Calu3 (cell line): ENCODE results near the gene SGMS2. TPM values are rescaled to one million over a fixed set of nuclear protein-coding genes. Genes with fewer than 3 reads are reported as not detected.

ENCODE experiments used
- BruUV-seq: library from RNA; stranded (reverse); fragments of 400-500 nt; replicated peaks from 2 replicates; lab custom pipeline; 2021; lab: Mats Ljungman, UMichigan
- CTCF ChIA-PET: fragments of 300-600 bp; sonication (Branson Sonifier 250); formaldehyde crosslinking; loops from one replicate; lab custom pipeline; 2022; ENCODE audit warnings: antibody characterized with exemption; lab: Charles Lee
- DNase-seq: peaks from one replicate; pipeline ENCODE4 v3.0.0; 2022
- H3K27ac Mint-ChIP-seq: one replicate; pipeline ENCODE4 v1.8.0; 2022; ENCODE audit warnings: mixed read lengths; ENCODE audit not compliant: unreplicated experiment
- H3K27me3 Mint-ChIP-seq: one replicate; pipeline ENCODE4 v1.8.0; 2022; ENCODE audit warnings: mixed read lengths; ENCODE audit not compliant: unreplicated experiment
- H3K36me3 Mint-ChIP-seq: one replicate; pipeline ENCODE4 v1.8.0; 2022; ENCODE audit warnings: mild to moderate bottlenecking, moderate library complexity, mixed read lengths; ENCODE audit not compliant: insufficient read depth, unreplicated experiment
- H3K4me1 Mint-ChIP-seq: one replicate; pipeline ENCODE4 v1.8.0; 2022; ENCODE audit warnings: mild to moderate bottlenecking, low read depth, mixed read lengths; ENCODE audit not compliant: unreplicated experiment
- H3K4me3 Mint-ChIP-seq: one replicate; pipeline ENCODE4 v1.8.0; 2022; ENCODE audit warnings: mild to moderate bottlenecking, low read depth, moderate library complexity, mixed read lengths; ENCODE audit not compliant: unreplicated experiment
- H3K9me3 Mint-ChIP-seq: one replicate; pipeline ENCODE4 v1.8.0; 2022; ENCODE audit warnings: low read depth, mixed read lengths; ENCODE audit not compliant: unreplicated experiment
- CTCF ChIP-seq: fragments of 200-600 bp; IDR thresholded peaks from one replicate; pipeline ENCODE4 v1.8.0; 2022; ENCODE audit warnings: antibody characterized with exemption; ENCODE audit not compliant: unreplicated experiment
- intact Hi-C: fragments of 100-400 bp; cut with micrococcal nuclease; formaldehyde crosslinking; loops from one replicate; pipeline ENCODE4 v1.10.0; 2022; ENCODE audit not compliant: unreplicated experiment
- total RNA-seq: library from RNA; stranded (reverse); gene quantifications from 2 replicates; pipeline ENCODE4 v1.2.3, GENCODE V29; 2022

Gene SGMS2
- total RNA-seq, 1 experiment from 2014 or later = 67.2 TPM

- Mint-ChIP-seq H3K27ac (no peak overlapping the region), H3K36me3 (no peaks in the 10 kb centered on the region), H3K4me3 (no peak overlapping the region), H3K9me3 (no peaks in the 10 kb centered on the region), H3K4me1 (peaks cover 29% of the 10 kb centered on the region), H3K27me3 (no peaks in the 10 kb centered on the region)
- no TSS peak for BruUV-seq
- intact Hi-C loops = no loop called here
- CTCF ChIA-PET = interaction anchor here (0.8 kb wide), 1 partner anchor 19 kb away, joined by 5 read pairs; no protein-coding TSS in a partner anchor
- no peak for TF ChIP-seq CTCF
- DNase-seq = no peak
These were observed 66.0 kb downstream of the SGMS2 start for GRCh38 chr4:107890779-107891178.

DNA sequence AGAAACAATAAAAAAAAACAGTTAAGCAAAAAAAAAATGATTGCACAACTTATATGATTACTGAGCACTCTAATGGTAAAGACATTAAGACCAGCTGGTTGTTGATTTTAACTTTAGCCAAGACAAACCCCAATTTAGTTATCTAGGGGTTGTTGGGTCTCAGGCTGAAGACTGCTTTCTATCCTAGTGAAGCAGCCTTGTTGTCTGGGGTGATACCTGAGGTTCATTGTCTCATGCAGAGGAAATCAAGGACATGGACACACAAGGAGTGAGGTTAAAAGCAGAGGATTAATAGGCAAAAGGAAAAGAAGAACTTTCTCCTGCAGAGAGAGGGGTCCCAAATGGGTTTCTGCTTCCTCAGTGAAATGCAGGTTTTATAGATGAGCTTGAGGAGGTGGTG is 66.6 kb downstream of the SGMS2 start:
- Mint-ChIP-seq H3K4me1 (peaks cover 29% of the 10 kb centered on the region), H3K4me3 (no peak overlapping the region), H3K27ac (no peak overlapping the region), H3K9me3 (no peaks in the 10 kb centered on the region), H3K27me3 (no peaks in the 10 kb centered on the region), H3K36me3 (no peaks in the 10 kb centered on the region)
- no peak for TF ChIP-seq CTCF
- no peak for DNase-seq
- no TSS peak for BruUV-seq
- CTCF ChIA-PET = no interaction called here
- intact Hi-C loops = no loop called here

GRCh38 chr4:107893171-107894137 is 68.7 kb downstream of the SGMS2 start:
- CTCF ChIA-PET = no interaction called here
- intact Hi-C loops = no loop called here
- Mint-ChIP-seq H3K4me1 (peaks cover 29% of the 10 kb centered on the region), H3K36me3 (no peaks in the 10 kb centered on the region), H3K27me3 (no peaks in the 10 kb centered on the region), H3K27ac (no peak overlapping the region), H3K9me3 (no peaks in the 10 kb centered on the region), H3K4me3 (no peak overlapping the region)
- TF ChIP-seq CTCF = no peak
- DNase-seq = no peak
- BruUV-seq = no TSS peak

GRCh38 chr4:107894138-107894603 is 69.4 kb downstream of the SGMS2 start:
- Mint-ChIP-seq H3K4me1 (peaks cover 29% of the 10 kb centered on the region), H3K27ac (no peak overlapping the region), H3K9me3 (no peaks in the 10 kb centered on the region), H3K4me3 (no peak overlapping the region), H3K36me3 (no peaks in the 10 kb centered on the region), H3K27me3 (no peaks in the 10 kb centered on the region)
- TF ChIP-seq CTCF = no peak
- DNase-seq = no peak
- CTCF ChIA-PET = no interaction called here
- no TSS peak for BruUV-seq
- intact Hi-C loops = no loop called here
